Mesothelial cell of epicardium (in vitro differentiated cells): Measurements from ENCODE around the gene DESI2. TPM values are rescaled to one million over a fixed set of nuclear protein-coding genes. Genes with fewer than 3 reads are reported as not detected.

Experiments
- DNase-seq, 2 experiments: peaks; one replicate each; pipeline ENCODE4 v3.0.0; 2021; ENCODE audit warnings: low spot score in 2 of 2; ENCODE audit not compliant: unreplicated experiment in 2 of 2
- H3K27ac Mint-ChIP-seq: 2 replicates; pipeline ENCODE4 v1.8.0; 2021; ENCODE audit warnings: mixed read lengths
- H3K27me3 Mint-ChIP-seq: 2 replicates; pipeline ENCODE4 v1.8.0; 2021; ENCODE audit warnings: low read depth, mixed read lengths
- H3K36me3 Mint-ChIP-seq: 2 replicates; pipeline ENCODE4 v1.8.0; 2021; ENCODE audit warnings: mixed read lengths
- H3K4me1 Mint-ChIP-seq: 2 replicates; pipeline ENCODE4 v1.8.0; 2021; ENCODE audit warnings: mixed read lengths
- H3K4me3 Mint-ChIP-seq: 2 replicates; pipeline ENCODE4 v1.8.0; 2021; ENCODE audit warnings: mild to moderate bottlenecking, moderate library complexity, mixed read lengths
- H3K9me3 Mint-ChIP-seq: 2 replicates; pipeline ENCODE4 v1.8.0; 2021; ENCODE audit warnings: mixed read lengths
- CTCF ChIP-seq: fragments of 200-600 bp; sonication (generic); IDR thresholded peaks from one replicate; pipeline ENCODE4 v1.5.0; 2021; ENCODE audit warnings: antibody characterized with exemption; ENCODE audit not compliant: unreplicated experiment
- total RNA-seq: library from RNA; stranded (reverse); gene quantifications from 3 replicates; pipeline ENCODE4 v1.2.1, GENCODE V29; 2021

The DESI2 gene
- total RNA-seq, 1 donor from 2014 or later, result 30.7 TPM

- Mint-ChIP-seq H3K4me1 (no peaks in the 10 kb centered on the region), H3K27me3 (peaks cover 2% of the 10 kb centered on the region), H3K27ac (no peak overlapping the region)
These were observed 13.4 kb upstream of the DESI2 start for GRCh38 chr1:244639561-244639960.

GRCh38 chr1:244640917-244641316 lies 12.0 kb upstream of the DESI2 start:
- no peak overlapping the region for H3K27ac Mint-ChIP-seq
- no peak overlapping the region for H3K4me3 Mint-ChIP-seq
- H3K36me3 Mint-ChIP-seq, result no peaks in the 10 kb centered on the region
- no peak for DNase-seq
- TF ChIP-seq CTCF, result no peak
- peaks cover 2% of the 10 kb centered on the region for H3K27me3 Mint-ChIP-seq
- no peaks in the 10 kb centered on the region for H3K4me1 Mint-ChIP-seq
- H3K9me3 Mint-ChIP-seq, result peaks cover 9% of the 10 kb centered on the region

More at GRCh38 chr1:244639561-244639960, 13.4 kb upstream of the DESI2 start:
- no peaks in the 10 kb centered on the region for H3K36me3 Mint-ChIP-seq
- H3K4me3 Mint-ChIP-seq, result no peak overlapping the region
- TF ChIP-seq CTCF, result no peak
- DNase-seq, result no peak
- peaks cover 9% of the 10 kb centered on the region for H3K9me3 Mint-ChIP-seq

GRCh38 chr1:244642526-244642925 lies 10.4 kb upstream of the DESI2 start:
- DNase-seq, result no peak
- no peak for TF ChIP-seq CTCF
- H3K36me3 Mint-ChIP-seq, result no peaks in the 10 kb centered on the region
- no peaks in the 10 kb centered on the region for H3K4me1 Mint-ChIP-seq
- no peak overlapping the region for H3K27ac Mint-ChIP-seq
- peaks cover 2% of the 10 kb centered on the region for H3K27me3 Mint-ChIP-seq
- H3K4me3 Mint-ChIP-seq, result no peak overlapping the region
- H3K9me3 Mint-ChIP-seq, result peaks cover 14% of the 10 kb centered on the region

GRCh38 chr1:244642988-244643387 lies 9.9 kb upstream of the DESI2 start:
- Mint-ChIP-seq H3K4me1 (no peaks in the 10 kb centered on the region), H3K27ac (no peak overlapping the region), H3K36me3 (no peaks in the 10 kb centered on the region), H3K9me3 (peaks cover 14% of the 10 kb centered on the region), H3K4me3 (no peak overlapping the region), H3K27me3 (peaks cover 2% of the 10 kb centered on the region)
- no peak for DNase-seq
- no peak for TF ChIP-seq CTCF

GRCh38 chr1:244645414-244645813 lies 7.5 kb upstream of the DESI2 start:
- Mint-ChIP-seq H3K27me3 (peaks cover 2% of the 10 kb centered on the region), H3K9me3 (peaks cover 14% of the 10 kb centered on the region)

More at GRCh38 chr1:244645414-244645813, 7.5 kb upstream of the DESI2 start:
- no peak for TF ChIP-seq CTCF
- no peak for DNase-seq
- Mint-ChIP-seq H3K27ac (no peak overlapping the region), H3K4me1 (no peaks in the 10 kb centered on the region), H3K36me3 (no peaks in the 10 kb centered on the region), H3K4me3 (no peak overlapping the region)
